ENCODE results near the gene NELL1. TPM values are rescaled to one million over a fixed set of nuclear protein-coding genes. Genes with fewer than 3 reads are reported as not detected.

NELL1 gene
- polyA plus RNA-seq, 12 donors, result 2.5 to 9.1 (median 5.6) TPM; not detected in 1

- no peak for DNase-seq
Measured at GRCh38 chr11:20661850-20662249, 7.5 kb upstream of the NELL1 start.

- DNase-seq, result no peak
Measured at GRCh38 chr11:20668131-20668809, 1.1 kb upstream of the NELL1 start.

- no peak for DNase-seq
Measured at GRCh38 chr11:20669820-20670684, 666 bp downstream of the NELL1 start.

- DNase-seq, result no peak
Measured at GRCh38 chr11:20670932-20671403, 1.6 kb downstream of the NELL1 start.

GRCh38 chr11:20671856-20672546 is 2.6 kb downstream of the NELL1 start:
- no peak for DNase-seq

GRCh38 chr11:20672575-20672974 is 3.2 kb downstream of the NELL1 start:
- DNase-seq, result no peak

- DNase-seq, result no peak
Measured at GRCh38 chr11:20676658-20677057, 7.3 kb downstream of the NELL1 start.

GRCh38 chr11:20688761-20689160 is 19.4 kb downstream of the NELL1 start:
- no peak for DNase-seq

- DNase-seq, result no peak
Measured at GRCh38 chr11:20707876-20708275, 38.5 kb downstream of the NELL1 start.

GRCh38 chr11:20712912-20713311 is 43.5 kb downstream of the NELL1 start:
- no peak for DNase-seq

- no peak for DNase-seq
Measured at GRCh38 chr11:20715464-20715863, 46.1 kb downstream of the NELL1 start.

- no peak for DNase-seq
Measured at GRCh38 chr11:20715931-20716330, 46.5 kb downstream of the NELL1 start.

- DNase-seq, result no peak
Measured at GRCh38 chr11:20719821-20720220, 50.4 kb downstream of the NELL1 start.

GRCh38 chr11:20723366-20723765 is 54.0 kb downstream of the NELL1 start:
- DNase-seq, result no peak

- peak; percentile 80 for DNase-seq
Measured at GRCh38 chr11:20729597-20730105, 60.3 kb downstream of the NELL1 start.

- no peak for DNase-seq
Measured at GRCh38 chr11:20731676-20732215, 62.4 kb downstream of the NELL1 start.

- DNase-seq, result no peak
Measured at GRCh38 chr11:20739107-20739506, 69.7 kb downstream of the NELL1 start.

- no peak for DNase-seq
Measured at GRCh38 chr11:20739577-20739976, 70.2 kb downstream of the NELL1 start.

GRCh38 chr11:20754933-20755332 is 85.5 kb downstream of the NELL1 start:
- no peak for DNase-seq

- DNase-seq, result no peak
Measured at GRCh38 chr11:20759541-20759940, 90.2 kb downstream of the NELL1 start.

- DNase-seq, result no peak
Measured at GRCh38 chr11:20760811-20761210, 91.4 kb downstream of the NELL1 start.

All from muscle of arm (tissue), 12 donors.